GM23338 (cell line): Measurements from ENCODE around the gene ACHE. TPM values are rescaled to one million over a fixed set of nuclear protein-coding genes. Genes with fewer than 3 reads are reported as not detected.

Experiments
- ATAC-seq: fragments of 200-7000 bp; cut with Tn5 transposase; 3 replicates; pipeline ENCODE4 v1.9.1; 2020
- DNase-seq: peaks from one replicate; pipeline ENCODE4 v3.0.0-alpha.2; 2015; ENCODE audit warnings: low spot score
- H2AFZ ChIP-seq: fragments of 200-600 bp; sonication (generic); 2 replicates; pipeline ENCODE4 v1.8.0; 2016; ENCODE audit warnings: antibody characterized with exemption, mild to moderate bottlenecking, moderate library complexity
- H3F3A ChIP-seq: fragments of 200-600 bp; sonication (generic); replicated peaks from 2 replicates; pipeline ENCODE4 v1.8.0; 2017; ENCODE audit warnings: antibody characterized with exemption, mixed run types, low read depth
- H3K27ac ChIP-seq: fragments of 200-600 bp; sonication (generic); 2 replicates; pipeline ENCODE4 v1.6.1; 2016; ENCODE audit warnings: low read depth
- H3K27me3 ChIP-seq: fragments of 200-600 bp; sonication (generic); 2 replicates; pipeline ENCODE4 v1.8.0; 2016; ENCODE audit warnings: mild to moderate bottlenecking, mixed run types, moderate library complexity; ENCODE audit not compliant: insufficient read depth
- H3K36me3 ChIP-seq: fragments of 200-600 bp; sonication (generic); 2 replicates; pipeline ENCODE4 v1.8.0; 2016; ENCODE audit warnings: mild to moderate bottlenecking; ENCODE audit not compliant: insufficient read depth
- H3K4me1 ChIP-seq: fragments of 200-600 bp; sonication (generic); 2 replicates; pipeline ENCODE4 v1.8.0; 2016; ENCODE audit warnings: mild to moderate bottlenecking, moderate library complexity; ENCODE audit not compliant: insufficient read depth
- H3K4me2 ChIP-seq: fragments of 200-600 bp; sonication (generic); 2 replicates; pipeline ENCODE4 v1.7.1; 2017; ENCODE audit warnings: mixed run types
- H3K4me3 ChIP-seq: fragments of 200-600 bp; sonication (generic); 2 replicates; pipeline ENCODE4 v1.6.1; 2016; ENCODE audit warnings: mixed run types
- H3K79me2 ChIP-seq: fragments of 200-600 bp; sonication (generic); replicated peaks from 2 replicates; pipeline ENCODE4 v1.8.0; 2017; ENCODE audit warnings: mild to moderate bottlenecking; ENCODE audit not compliant: insufficient read depth
- H3K9me2 ChIP-seq: fragments of 200-600 bp; sonication (generic); 2 replicates; pipeline ENCODE4 v1.8.0; 2017; ENCODE audit not compliant: insufficient read depth
- H4K20me1 ChIP-seq: fragments of 200-600 bp; sonication (generic); replicated peaks from 2 replicates; pipeline ENCODE4 v1.8.0; 2017; ENCODE audit warnings: mild to moderate bottlenecking; ENCODE audit not compliant: insufficient read depth
- H3K27ac Mint-ChIP-seq: 2 replicates; pipeline ENCODE4 v1.8.0; 2020; ENCODE audit warnings: inconsistent platforms, mild to moderate bottlenecking, moderate library complexity, mixed read lengths
- H3K27me3 Mint-ChIP-seq: 3 replicates; pipeline ENCODE4 v1.8.0; 2022; ENCODE audit warnings: low read depth, mild to moderate bottlenecking, moderate library complexity, mixed read lengths, inconsistent platforms; ENCODE audit not compliant: insufficient read depth, poor library complexity
- H3K36me3 Mint-ChIP-seq: 3 replicates; pipeline ENCODE4 v1.8.0; 2021; ENCODE audit warnings: low read depth, mild to moderate bottlenecking, inconsistent platforms, moderate library complexity, mixed read lengths
- H3K4me1 Mint-ChIP-seq: 3 replicates; pipeline ENCODE4 v1.8.0; 2020; ENCODE audit warnings: mild to moderate bottlenecking, inconsistent platforms, mixed read lengths
- H3K4me3 Mint-ChIP-seq: 3 replicates; pipeline ENCODE4 v1.8.0; 2021; ENCODE audit warnings: moderate library complexity, mild to moderate bottlenecking, inconsistent platforms, mixed read lengths
- H3K9me3 Mint-ChIP-seq: 3 replicates; pipeline ENCODE4 v1.8.0; 2020; ENCODE audit warnings: moderate library complexity, mild to moderate bottlenecking, inconsistent platforms, mixed read lengths
- CREB1 ChIP-seq: fragments of 250-450 bp; sonication (Bioruptor Pico); IDR thresholded peaks from 2 replicates; pipeline ENCODE4 v1.5.0; 2020; ENCODE audit warnings: low read depth, mild to moderate bottlenecking, moderate library complexity
- EZH2 ChIP-seq: fragments of 200-600 bp; sonication (generic); IDR thresholded peaks from one replicate; pipeline ENCODE4 v1.8.0; 2017; ENCODE audit warnings: antibody characterized with exemption, mild to moderate bottlenecking, low read depth; ENCODE audit not compliant: unreplicated experiment
- EZH2phosphoT487 ChIP-seq: fragments of 200-600 bp; sonication (generic); IDR thresholded peaks from one replicate; pipeline ENCODE4 v1.8.1; 2018; ENCODE audit warnings: antibody characterized with exemption; ENCODE audit not compliant: unreplicated experiment
- JUNB ChIP-seq: IDR thresholded peaks from one replicate; pipeline ENCODE4 v1.6.1; 2016; ENCODE audit warnings: antibody characterized with exemption; ENCODE audit not compliant: unreplicated experiment
- NANOG ChIP-seq: IDR thresholded peaks from 2 replicates; pipeline ENCODE4 v1.6.1; 2016; ENCODE audit warnings: antibody characterized with exemption, borderline replicate concordance
- POLR2AphosphoS5 ChIP-seq: IDR thresholded peaks from 2 replicates; pipeline ENCODE4 v1.6.1; 2016; ENCODE audit warnings: antibody characterized with exemption, low read depth
- STAT1 ChIP-seq: IDR thresholded peaks from one replicate; pipeline ENCODE4 v1.6.1; 2016; ENCODE audit warnings: antibody characterized with exemption; ENCODE audit not compliant: unreplicated experiment
- ZNF114 ChIP-seq: fragments of 250-450 bp; sonication (Bioruptor Pico); IDR thresholded peaks from 2 replicates; pipeline ENCODE4 v1.5.0; 2020; ENCODE audit warnings: mild to moderate bottlenecking, moderate library complexity
- ZNF331 ChIP-seq: fragments of 250-450 bp; sonication (Bioruptor Pico); IDR thresholded peaks from 2 replicates; pipeline ENCODE4 v1.5.0; 2020; ENCODE audit warnings: low read depth, mild to moderate bottlenecking, moderate library complexity
- polyA plus RNA-seq: library from polyadenylated mRNA; unstranded; fragments of >200 nt; fragmentation: Nextera tagmentation; extraction: Ambion mirVana; gene quantifications from 2 replicates; pipeline ENCODE4 v1.2.1, GENCODE V29; 2016
- total RNA-seq: library from RNA; depleted of rRNA; stranded (reverse); fragments of >200 nt; shearing (Covaris generic); gene quantifications from 2 replicates; pipeline ENCODE4 v1.2.3, GENCODE V29; 2014
- TF ChIP-seq, protein P1 (sequence below), 2 experiments: fragments of 200-600 bp in 1 of 2; sonication (generic) in 1 of 2; conservative IDR thresholded peaks; 2 replicates each; pipeline versions ENCODE4 v1.5.1 to v1.6.1; 2016 to 2017; ENCODE audit warnings: antibody characterized with exemption in 2 of 2, low read depth in 2 of 2, mild to moderate bottlenecking in 2 of 2, moderate library complexity in 1 of 2
- TF ChIP-seq, protein P2 (sequence below): IDR thresholded peaks from 2 replicates; pipeline ENCODE4 v1.6.1; 2016; ENCODE audit warnings: antibody characterized with exemption
- TF ChIP-seq, protein P3 (sequence below): IDR thresholded peaks from one replicate; pipeline ENCODE4 v1.6.1; 2018; ENCODE audit warnings: antibody characterized with exemption; ENCODE audit not compliant: unreplicated experiment

The ACHE gene
- total and polyA plus RNA-seq, 2 experiments from 2014 or later: 3.6 to 3.7 TPM

DNA sequence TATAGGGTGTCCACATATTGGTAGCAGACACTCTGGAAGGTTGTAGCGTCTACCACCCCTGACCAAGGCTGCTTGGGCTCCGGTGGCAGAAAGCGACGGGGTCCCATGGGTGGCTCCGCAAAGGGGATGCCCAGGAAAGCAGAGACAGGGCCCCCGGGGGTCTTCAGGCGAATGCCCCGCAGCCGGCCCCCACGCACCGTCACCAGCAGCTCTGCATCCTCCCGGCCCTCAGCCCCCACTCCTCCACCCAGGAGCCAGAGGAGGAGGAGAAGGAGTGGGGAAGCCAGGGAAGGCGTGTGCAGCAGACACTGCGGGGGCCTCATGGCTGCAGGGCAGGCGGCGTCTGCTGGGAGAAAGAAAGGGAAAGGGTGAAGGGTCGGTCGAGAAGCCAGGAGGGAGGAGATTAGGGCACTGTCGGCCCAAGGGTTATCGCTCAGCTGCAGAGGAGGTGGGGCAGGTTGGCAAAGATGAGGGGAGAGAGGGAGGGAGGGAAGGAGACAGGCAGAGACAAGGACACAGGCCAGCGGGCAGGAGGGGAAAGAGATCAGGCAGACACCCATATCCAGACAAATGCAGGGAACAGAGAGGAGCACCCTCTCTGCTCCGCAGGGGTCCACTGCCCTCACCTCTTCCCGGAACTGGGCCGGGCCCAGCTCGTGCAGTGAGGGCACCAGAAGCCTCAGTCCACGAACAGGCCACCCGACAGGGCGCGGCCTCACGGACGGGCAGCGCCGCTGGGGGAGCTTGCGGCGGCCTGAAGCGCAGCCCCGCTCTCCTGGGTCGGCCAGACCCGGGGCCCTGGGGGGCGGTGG, 1.6 kb downstream of the ACHE start (continued):
- TF ChIP-seq, protein P1, sequence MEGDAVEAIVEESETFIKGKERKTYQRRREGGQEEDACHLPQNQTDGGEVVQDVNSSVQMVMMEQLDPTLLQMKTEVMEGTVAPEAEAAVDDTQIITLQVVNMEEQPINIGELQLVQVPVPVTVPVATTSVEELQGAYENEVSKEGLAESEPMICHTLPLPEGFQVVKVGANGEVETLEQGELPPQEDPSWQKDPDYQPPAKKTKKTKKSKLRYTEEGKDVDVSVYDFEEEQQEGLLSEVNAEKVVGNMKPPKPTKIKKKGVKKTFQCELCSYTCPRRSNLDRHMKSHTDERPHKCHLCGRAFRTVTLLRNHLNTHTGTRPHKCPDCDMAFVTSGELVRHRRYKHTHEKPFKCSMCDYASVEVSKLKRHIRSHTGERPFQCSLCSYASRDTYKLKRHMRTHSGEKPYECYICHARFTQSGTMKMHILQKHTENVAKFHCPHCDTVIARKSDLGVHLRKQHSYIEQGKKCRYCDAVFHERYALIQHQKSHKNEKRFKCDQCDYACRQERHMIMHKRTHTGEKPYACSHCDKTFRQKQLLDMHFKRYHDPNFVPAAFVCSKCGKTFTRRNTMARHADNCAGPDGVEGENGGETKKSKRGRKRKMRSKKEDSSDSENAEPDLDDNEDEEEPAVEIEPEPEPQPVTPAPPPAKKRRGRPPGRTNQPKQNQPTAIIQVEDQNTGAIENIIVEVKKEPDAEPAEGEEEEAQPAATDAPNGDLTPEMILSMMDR (conservative IDR thresholded peaks at IDR 0.05; ENCODE audit: low read depth in 2 of 2): no peak
- TF ChIP-seq JUNB (no peak), CREB1 (CRISPR knock-in tag) (no peak), EZH2phosphoT487 (no peak), POLR2AphosphoS5 (no peak), STAT1 (no peak)
- TF ChIP-seq, protein P2, sequence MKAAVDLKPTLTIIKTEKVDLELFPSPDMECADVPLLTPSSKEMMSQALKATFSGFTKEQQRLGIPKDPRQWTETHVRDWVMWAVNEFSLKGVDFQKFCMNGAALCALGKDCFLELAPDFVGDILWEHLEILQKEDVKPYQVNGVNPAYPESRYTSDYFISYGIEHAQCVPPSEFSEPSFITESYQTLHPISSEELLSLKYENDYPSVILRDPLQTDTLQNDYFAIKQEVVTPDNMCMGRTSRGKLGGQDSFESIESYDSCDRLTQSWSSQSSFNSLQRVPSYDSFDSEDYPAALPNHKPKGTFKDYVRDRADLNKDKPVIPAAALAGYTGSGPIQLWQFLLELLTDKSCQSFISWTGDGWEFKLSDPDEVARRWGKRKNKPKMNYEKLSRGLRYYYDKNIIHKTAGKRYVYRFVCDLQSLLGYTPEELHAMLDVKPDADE: no peak

DNA sequence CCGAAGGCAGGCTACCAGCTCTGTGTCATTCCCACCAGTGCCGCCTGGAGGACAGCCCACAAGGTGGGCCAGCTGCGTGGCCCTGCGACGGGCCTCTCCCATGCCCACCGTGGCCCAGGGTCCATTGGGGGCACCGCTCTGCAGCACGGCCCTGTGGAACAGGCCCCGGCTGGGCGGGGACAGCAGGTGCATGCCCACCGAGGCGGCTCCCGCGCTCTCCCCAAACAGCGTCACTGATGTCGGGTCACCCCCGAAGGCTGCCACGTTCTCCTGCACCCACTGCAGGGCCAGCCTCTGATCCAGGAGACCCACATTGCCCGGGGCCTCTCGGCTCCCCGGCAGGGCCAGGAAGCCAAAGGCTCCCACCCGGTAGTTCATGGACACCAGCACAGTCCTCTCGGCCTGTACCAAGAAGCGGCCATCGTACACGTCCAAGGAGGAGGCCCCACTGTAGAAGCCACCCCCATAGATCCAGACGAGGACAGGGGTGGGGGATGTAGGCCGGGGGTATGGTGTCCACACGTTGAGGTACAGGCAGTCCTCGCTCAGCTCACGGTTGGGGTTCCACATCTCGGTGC, 2.3 kb downstream of the ACHE start:
- DNase-seq: no peak
- no peak for TF ChIP-seq CREB1 (CRISPR knock-in tag)
- TF ChIP-seq, protein P3, sequence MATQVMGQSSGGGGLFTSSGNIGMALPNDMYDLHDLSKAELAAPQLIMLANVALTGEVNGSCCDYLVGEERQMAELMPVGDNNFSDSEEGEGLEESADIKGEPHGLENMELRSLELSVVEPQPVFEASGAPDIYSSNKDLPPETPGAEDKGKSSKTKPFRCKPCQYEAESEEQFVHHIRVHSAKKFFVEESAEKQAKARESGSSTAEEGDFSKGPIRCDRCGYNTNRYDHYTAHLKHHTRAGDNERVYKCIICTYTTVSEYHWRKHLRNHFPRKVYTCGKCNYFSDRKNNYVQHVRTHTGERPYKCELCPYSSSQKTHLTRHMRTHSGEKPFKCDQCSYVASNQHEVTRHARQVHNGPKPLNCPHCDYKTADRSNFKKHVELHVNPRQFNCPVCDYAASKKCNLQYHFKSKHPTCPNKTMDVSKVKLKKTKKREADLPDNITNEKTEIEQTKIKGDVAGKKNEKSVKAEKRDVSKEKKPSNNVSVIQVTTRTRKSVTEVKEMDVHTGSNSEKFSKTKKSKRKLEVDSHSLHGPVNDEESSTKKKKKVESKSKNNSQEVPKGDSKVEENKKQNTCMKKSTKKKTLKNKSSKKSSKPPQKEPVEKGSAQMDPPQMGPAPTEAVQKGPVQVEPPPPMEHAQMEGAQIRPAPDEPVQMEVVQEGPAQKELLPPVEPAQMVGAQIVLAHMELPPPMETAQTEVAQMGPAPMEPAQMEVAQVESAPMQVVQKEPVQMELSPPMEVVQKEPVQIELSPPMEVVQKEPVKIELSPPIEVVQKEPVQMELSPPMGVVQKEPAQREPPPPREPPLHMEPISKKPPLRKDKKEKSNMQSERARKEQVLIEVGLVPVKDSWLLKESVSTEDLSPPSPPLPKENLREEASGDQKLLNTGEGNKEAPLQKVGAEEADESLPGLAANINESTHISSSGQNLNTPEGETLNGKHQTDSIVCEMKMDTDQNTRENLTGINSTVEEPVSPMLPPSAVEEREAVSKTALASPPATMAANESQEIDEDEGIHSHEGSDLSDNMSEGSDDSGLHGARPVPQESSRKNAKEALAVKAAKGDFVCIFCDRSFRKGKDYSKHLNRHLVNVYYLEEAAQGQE: no peak
- no peak for TF ChIP-seq STAT1
- TF ChIP-seq ZNF114: no peak
- TF ChIP-seq EZH2: no peak
- TF ChIP-seq ZNF331 (CRISPR knock-in tag): no peak
- TF ChIP-seq JUNB: no peak
- no peak for TF ChIP-seq EZH2phosphoT487
- TF ChIP-seq POLR2AphosphoS5: no peak
- no peak for TF ChIP-seq NANOG
- Histone ChIP-seq H3K79me2 (peaks cover 8% of the 10 kb centered on the region), H3K9me2 (no peaks in the 10 kb centered on the region), H3K27ac (no peak overlapping the region), H3K4me2 (no peak overlapping the region), H3K27me3 (peaks cover 35% of the 10 kb centered on the region), H3K4me1 (peaks cover 11% of the 10 kb centered on the region), H4K20me1 (no peaks in the 10 kb centered on the region), H2AFZ (no peak overlapping the region), H3K36me3 (peaks cover 3% of the 10 kb centered on the region), H3K4me3 (no peak overlapping the region), H3F3A (peaks cover 15% of the 10 kb centered on the region)
- no peak for ATAC-seq
- Mint-ChIP-seq H3K4me1 (peaks cover 26% of the 10 kb centered on the region), H3K27me3 (peaks cover 48% of the 10 kb centered on the region), H3K4me3 (no peak overlapping the region), H3K27ac (no peak overlapping the region), H3K9me3 (peaks cover 4% of the 10 kb centered on the region; the same call in 2 of the 3 replicates), H3K36me3 (peaks cover 5% of the 10 kb centered on the region)
